H1 (cell line): ENCODE measurements around the gene DNAAF8. TPM values are rescaled to one million over a fixed set of nuclear protein-coding genes. Genes with fewer than 3 reads are reported as not detected.

Experiments
- CTCF ChIA-PET: fragments of 300-600 bp; sonication (Branson Sonifier 250); formaldehyde crosslinking; loops from one replicate; lab custom pipeline; 2021; ENCODE audit not compliant: partially characterized antibody; lab: Charles Lee
- POLR2A ChIA-PET: fragments of 300-600 bp; sonication (Branson Sonifier 250); formaldehyde crosslinking; loops from one replicate; lab custom pipeline; 2021; ENCODE audit warnings: inconsistent platforms; ENCODE audit not compliant: partially characterized antibody; lab: Charles Lee
- DNase-seq, 2 experiments: peaks; one replicate each; pipeline versions ENCODE4 v3.0.0 to v3.0.0-alpha.2; 2010 to 2022; ENCODE audit warnings: low spot score in 2 of 2, low read depth in 1 of 2, mixed read lengths in 1 of 2
- FAIRE-seq: peaks from 2 replicates; lab custom pipeline; 2011; peaks lifted over from hg19 to GRCh38; lab: Jason Lieb, UNC
- H2AFZ ChIP-seq: 2 replicates; pipeline ENCODE4 v1.8.1; 2012; ENCODE audit warnings: low read length, inconsistent platforms
- H2AK5ac ChIP-seq: 2 replicates; pipeline ENCODE4 v1.6.1; 2013; ENCODE audit warnings: low read depth, low read length
- H2BK120ac ChIP-seq: replicated peaks from 2 replicates; pipeline ENCODE3; 2013; ENCODE audit warnings: low read depth, low read length, inconsistent platforms
- H2BK12ac ChIP-seq: 2 replicates; pipeline ENCODE4 v1.6.1; 2013; ENCODE audit warnings: low read depth, low read length
- H2BK15ac ChIP-seq: 2 replicates; pipeline ENCODE4 v1.6.1; 2013; ENCODE audit warnings: low read length
- H2BK20ac ChIP-seq: 2 replicates; pipeline ENCODE4 v1.6.1; 2013; ENCODE audit warnings: low read length
- H2BK5ac ChIP-seq: 2 replicates; pipeline ENCODE4 v1.6.1; 2013; ENCODE audit warnings: low read depth, low read length
- H3K14ac ChIP-seq: 2 replicates; pipeline ENCODE4 v1.6.1; 2013; ENCODE audit warnings: inconsistent platforms; ENCODE audit not compliant: insufficient read length
- H3K18ac ChIP-seq: 2 replicates; pipeline ENCODE4 v1.6.1; 2013; ENCODE audit warnings: low read length; ENCODE audit errors: extremely low read depth
- H3K23ac ChIP-seq: 2 replicates; pipeline ENCODE4 v1.6.1; 2013; ENCODE audit warnings: inconsistent platforms; ENCODE audit not compliant: insufficient read length
- H3K23me2 ChIP-seq: 2 replicates; pipeline ENCODE4 v1.6.1; 2013; ENCODE audit warnings: low read depth, low read length
- H3K27ac ChIP-seq: 2 replicates; pipeline ENCODE4 v1.6.1; 2011; ENCODE audit warnings: low read depth, low read length, inconsistent platforms
- H3K27me3 ChIP-seq, 4 experiments: replicated peaks in 1 of 4; 1 replicate in 1 of 4; 2 replicates in 3 of 4; pipeline versions ENCODE4 v1.6.1 to v1.8.1; 2011 to 2013; ENCODE audit warnings: low read length in 3 of 4, mild to moderate bottlenecking in 3 of 4, inconsistent platforms in 2 of 4, mixed read lengths in 2 of 4, moderate library complexity in 1 of 4; ENCODE audit not compliant: control insufficient read depth in 3 of 4, insufficient read depth in 3 of 4; ENCODE audit errors: extremely low read depth in 1 of 4
- H3K36me3 ChIP-seq, 4 experiments: 2 replicates each; pipeline versions ENCODE4 v1.6.1 to v1.8.1; 2011 to 2013; ENCODE audit warnings: mild to moderate bottlenecking in 4 of 4, low read length in 3 of 4, moderate library complexity in 2 of 4, control low read depth in 1 of 4, inconsistent platforms in 1 of 4; ENCODE audit not compliant: insufficient read depth in 4 of 4, control insufficient read depth in 2 of 4
- H3K4ac ChIP-seq: replicated peaks from 2 replicates; pipeline ENCODE3; 2013; ENCODE audit warnings: low read length, low read depth, mixed read lengths, inconsistent platforms; ENCODE audit not compliant: insufficient read length
- H3K4me1 ChIP-seq, 4 experiments: replicated peaks in 1 of 4; 1 replicate in 1 of 4; 2 replicates in 3 of 4; pipeline versions ENCODE4 v1.6.1 to v1.8.1; 2011 to 2013; ENCODE audit warnings: low read length in 3 of 4, inconsistent platforms in 2 of 4, mixed read lengths in 1 of 4; ENCODE audit not compliant: insufficient read depth in 4 of 4, control insufficient read depth in 3 of 4
- H3K4me2 ChIP-seq, 2 experiments: 2 replicates each; pipeline versions ENCODE4 v1.6.1 to v1.8.1; 2011 to 2013; ENCODE audit warnings: low read depth in 2 of 2, low read length in 2 of 2, control low read depth in 1 of 2, inconsistent platforms in 1 of 2, mild to moderate bottlenecking in 1 of 2; ENCODE audit not compliant: insufficient read depth in 1 of 2
- H3K4me3 ChIP-seq, 4 experiments: fragments of 200-600, 300-600 bp in 1 of 4; sonication (generic), shearing (Covaris generic), sonication (Bioruptor Twin) in 1 of 4; 2 replicates each; pipeline versions ENCODE4 v1.5.1 to v1.8.1; 2011 to 2016; ENCODE audit warnings: low read length in 4 of 4, low read depth in 3 of 4, control low read depth in 2 of 4, inconsistent platforms in 2 of 4, mild to moderate bottlenecking in 2 of 4, mixed read lengths in 1 of 4, moderate library complexity in 1 of 4; ENCODE audit not compliant: insufficient read depth in 2 of 4; ENCODE audit errors: extremely low read depth in 1 of 4
- H3K56ac ChIP-seq: replicated peaks from 2 replicates; pipeline ENCODE3; 2013; ENCODE audit warnings: low read depth, mild to moderate bottlenecking, mixed read lengths, low read length, inconsistent platforms; ENCODE audit not compliant: insufficient read length
- H3K79me1 ChIP-seq: 2 replicates; pipeline ENCODE4 v1.6.1; 2013; ENCODE audit warnings: low read depth, low read length, control low read depth
- H3K79me2 ChIP-seq, 2 experiments: 2 replicates each; pipeline versions ENCODE4 v1.6.1 to v1.8.1; 2012 to 2013; ENCODE audit warnings: low read length in 2 of 2, mild to moderate bottlenecking in 2 of 2, inconsistent platforms in 1 of 2; ENCODE audit not compliant: insufficient read depth in 2 of 2, control insufficient read depth in 1 of 2
- H3K9ac ChIP-seq, 4 experiments: replicated peaks in 1 of 4; 1 replicate in 1 of 4; 2 replicates in 3 of 4; pipeline versions ENCODE4 v1.6.1 to v1.8.1; 2011 to 2013; ENCODE audit warnings: low read depth in 3 of 4, low read length in 3 of 4, control low read depth in 2 of 4, mild to moderate bottlenecking in 2 of 4, moderate library complexity in 2 of 4, inconsistent platforms in 1 of 4; ENCODE audit errors: extremely low read depth in 1 of 4
- H3K9me3 ChIP-seq, 2 experiments: 2 replicates each; pipeline versions ENCODE4 v1.6.1 to v1.8.1; 2012 to 2013; ENCODE audit warnings: mild to moderate bottlenecking in 2 of 2, moderate library complexity in 2 of 2, control low read depth in 1 of 2, inconsistent platforms in 1 of 2, low read depth in 1 of 2, low read length in 1 of 2, mixed read lengths in 1 of 2; ENCODE audit not compliant: insufficient read depth in 2 of 2
- H4K20me1 ChIP-seq, 2 experiments: replicated peaks in 1 of 2; 2 replicates each; pipeline versions ENCODE3 to v1.8.1; 2011 to 2013; ENCODE audit warnings: inconsistent platforms in 2 of 2, low read length in 2 of 2, mild to moderate bottlenecking in 1 of 2; ENCODE audit not compliant: insufficient read depth in 2 of 2, control insufficient read depth in 1 of 2
- H4K5ac ChIP-seq: 2 replicates; pipeline ENCODE4 v1.6.1; 2013; ENCODE audit warnings: low read length, low read depth, mixed read lengths, inconsistent platforms; ENCODE audit not compliant: insufficient read length
- H4K8ac ChIP-seq: 2 replicates; pipeline ENCODE4 v1.8.0; 2013; ENCODE audit warnings: mild to moderate bottlenecking, moderate library complexity, low read length, inconsistent platforms; ENCODE audit not compliant: insufficient read depth; ENCODE audit errors: extremely low read depth
- H4K91ac ChIP-seq: replicated peaks from 2 replicates; pipeline ENCODE3; 2013; ENCODE audit warnings: low read length, mixed read lengths, inconsistent platforms; ENCODE audit not compliant: insufficient read length
- CREB1 ChIP-seq: IDR thresholded peaks from 2 replicates; pipeline ENCODE4 v1.6.1; 2012; ENCODE audit warnings: inconsistent platforms
- EZH2 ChIP-seq: fragments of 200-600 bp; sonication (generic); IDR thresholded peaks from 2 replicates; pipeline ENCODE4 v1.7.1; 2012; ENCODE audit warnings: low read depth, mild to moderate bottlenecking, moderate library complexity, low read length, inconsistent platforms; ENCODE audit not compliant: severe bottlenecking
- FOSL1 ChIP-seq: IDR thresholded peaks from 2 replicates; pipeline ENCODE4 v1.6.1; 2011; ENCODE audit warnings: mild to moderate bottlenecking, low read depth, low read length, moderate library complexity; ENCODE audit not compliant: insufficient read depth
- GABPA ChIP-seq: IDR thresholded peaks from 2 replicates; pipeline ENCODE4 v1.6.1; 2011; ENCODE audit warnings: mild to moderate bottlenecking, low read length, moderate library complexity, borderline replicate concordance; ENCODE audit not compliant: insufficient read depth
- HDAC2 ChIP-seq, 2 experiments: fragments of 300-600 bp in 1 of 2; sonication (generic) in 1 of 2; IDR thresholded peaks; 2 replicates each; pipeline ENCODE4 v1.6.1; 2011 to 2012; ENCODE audit warnings: low read depth in 2 of 2, low read length in 2 of 2, mild to moderate bottlenecking in 2 of 2, moderate library complexity in 2 of 2, borderline replicate concordance in 1 of 2, inconsistent platforms in 1 of 2
- RAD21 ChIP-seq, 2 experiments: IDR thresholded peaks in 1 of 2; conservative IDR thresholded peaks in 1 of 2; 2 replicates each; pipeline ENCODE4 v1.6.1; 2011; ENCODE audit warnings: low read depth in 2 of 2, low read length in 2 of 2, improper control_type of control experiment in 1 of 2, inconsistent platforms in 1 of 2, mild to moderate bottlenecking in 1 of 2, moderate library complexity in 1 of 2
- SUZ12 ChIP-seq: fragments of 200-600 bp; sonication (generic); IDR thresholded peaks from 2 replicates; pipeline ENCODE4 v1.6.1; 2012; ENCODE audit warnings: mild to moderate bottlenecking, inconsistent platforms, low read length, moderate library complexity, mixed read lengths
- TAF1 ChIP-seq: IDR thresholded peaks from 2 replicates; pipeline ENCODE4 v1.6.1; 2011; ENCODE audit warnings: mild to moderate bottlenecking, low read depth, low read length
- TCF12 ChIP-seq: IDR thresholded peaks from 2 replicates; pipeline ENCODE4 v1.6.1; 2011; ENCODE audit warnings: low read depth, mild to moderate bottlenecking, low read length
- WGBS, 2 experiments: shearing (Covaris generic) in 1 of 2; methylation state at CpG; one replicate each; pipeline versions ENCODE4 v1.1.6 to v1.1.7; 2013 to 2015; ENCODE audit warnings: low lambda C conversion rate in 2 of 2, mixed read lengths in 2 of 2, inconsistent platforms in 1 of 2, low coverage in 1 of 2, missing lambda C conversion rate in 1 of 2; ENCODE audit not compliant: insufficient replicate concordance in 2 of 2, insufficient coverage in 1 of 2, insufficient read length in 1 of 2; ENCODE audit errors: extremely low coverage in 1 of 2, missing lambda C conversion rate in 1 of 2; 5-methylcytosine and 5-hydroxymethylcytosine counted together
- polyA plus RNA-seq, 7 experiments: library from polyadenylated mRNA; depleted of rRNA in 3 of 7; stranded (reverse) in 5 of 7; unstranded in 2 of 7; fragments of >200 nt in 5 of 7; fragments of 200-250 nt in 2 of 7; gene quantifications; 1 replicate in 5 of 7; 2 replicates in 1 of 7; 4 replicates in 1 of 7; pipeline versions ENCODE4 v1.2.1 to v1.2.3, GENCODE V29; 2011 to 2013; ENCODE audit warnings: missing spikeins in 2 of 7, mixed read lengths in 2 of 7
- total RNA-seq: library from RNA; stranded (reverse); fragmentation: NEBNext Ultra II Directional; extraction: Animal tissue kit (Norgen Biotek cat#: 25700); gene quantifications from 2 replicates; pipeline ENCODE4 v1.2.1, GENCODE V29; 2021
- TF ChIP-seq, protein P1 (sequence below): IDR thresholded peaks from 2 replicates; pipeline ENCODE4 v1.6.1; 2011; ENCODE audit warnings: low read depth, mild to moderate bottlenecking, low read length; ENCODE audit not compliant: insufficient read depth

Gene DNAAF8
- total and polyA plus RNA-seq, 2 of the 8 experiments (the other 6 are each of a cell fraction or from before 2014, with no cell fraction given), result 0.39 TPM; not detected in 1

GRCh38 chr16:4684763-4685162 is 49.6 kb upstream of the DNAAF8 start:
- no peak overlapping the region for H2BK120ac ChIP-seq
- peaks cover 2 to 18% (median 7%) of the 10 kb centered on the region in 4 experiments; a peak in 5 of 8 replicates for H3K36me3 ChIP-seq
- no peak overlapping the region for H2BK5ac ChIP-seq
- H3K14ac ChIP-seq, result no peak overlapping the region
- no peak overlapping the region for H2BK12ac ChIP-seq
- H4K8ac ChIP-seq, result no peak overlapping the region
- 92% methylated on average over 13 of the region's 13 CpGs; no CpG with 5 or more reads in 1 of the 2 experiments for WGBS, 2 experiments
- H3K79me2 ChIP-seq, result no peaks in the 10 kb centered on the region
- H4K5ac ChIP-seq, result no peak overlapping the region
- no peak overlapping the region for H2BK20ac ChIP-seq
- DNase-seq (no peak), FAIRE-seq (no peak)
- H3K9ac ChIP-seq, result no peak overlapping the region
- H3K27me3 ChIP-seq, result no peaks in the 10 kb centered on the region
- no peak overlapping the region for H2AFZ ChIP-seq
- H3K4ac ChIP-seq, result no peak overlapping the region
- H2BK15ac ChIP-seq, result no peak overlapping the region
- H4K91ac ChIP-seq, result no peak overlapping the region
- H3K23me2 ChIP-seq, result no peaks in the 10 kb centered on the region
- no peaks in the 10 kb centered on the region for H3K79me1 ChIP-seq
- TF ChIP-seq CREB1 (no peak), HDAC2 (IDR thresholded peaks at IDR 0.05; ENCODE audit: borderline replicate concordance in 1 of 2, low read depth in 2 of 2, low read length in 2 of 2) (no peak), GABPA (no peak), EZH2 (no peak), TAF1 (no peak), TCF12 (no peak), RAD21 (IDR thresholded peaks at IDR 0.05 in 1 of 2, conservative IDR thresholded peaks at IDR 0.05 in 1 of 2; ENCODE audit: low read depth in 2 of 2, low read length in 2 of 2) (no peak), SUZ12 (no peak), FOSL1 (no peak)
- TF ChIP-seq, protein P1, sequence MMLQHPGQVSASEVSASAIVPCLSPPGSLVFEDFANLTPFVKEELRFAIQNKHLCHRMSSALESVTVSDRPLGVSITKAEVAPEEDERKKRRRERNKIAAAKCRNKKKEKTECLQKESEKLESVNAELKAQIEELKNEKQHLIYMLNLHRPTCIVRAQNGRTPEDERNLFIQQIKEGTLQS, result no peak
- H2AK5ac ChIP-seq, result no peak overlapping the region
- H3K4me1 ChIP-seq, result no peaks in the 10 kb centered on the region
- H3K27ac ChIP-seq, result no peak overlapping the region
- no peak overlapping the region for H3K56ac ChIP-seq
- no peak overlapping the region for H3K4me3 ChIP-seq
- no peak overlapping the region for H3K18ac ChIP-seq
- H3K23ac ChIP-seq, result no peak overlapping the region
- ChIA-PET CTCF (interaction anchor here (1.0 to 1.9 kb wide), 2 partner anchors 59 to 167 kb away, joined by 3 to 5 read pairs; no protein-coding TSS in a partner anchor), POLR2A (interaction anchor here (1.1 to 1.3 kb wide), 2 partner anchors 8 to 45 kb away, joined by 3 to 6 read pairs; partner anchors contain the start of gene NUDT16L1)
- H4K20me1 ChIP-seq, result peaks cover 0 to 7% of the 10 kb centered on the region in 2 experiments
- H3K9me3 ChIP-seq, result no peaks in the 10 kb centered on the region
- no peak overlapping the region for H3K4me2 ChIP-seq
